Choroid plexus epithelial cell (primary cell): ENCODE data around the gene FARP1.

Experiments
- DNase-seq: peaks from one replicate; pipeline ENCODE4 v3.0.0-alpha.2; 2010; ENCODE audit warnings: low read depth
- H3K4me3 ChIP-seq: 2 replicates; pipeline ENCODE4 v1.5.1; 2011; ENCODE audit warnings: low read depth, mild to moderate bottlenecking, control low read depth, low read length, moderate library complexity
- CTCF ChIP-seq: conservative IDR thresholded peaks from 2 replicates; pipeline ENCODE4 v1.5.1; 2011; ENCODE audit warnings: low read depth, mild to moderate bottlenecking, control low read depth, inconsistent platforms, low read length, moderate library complexity

Gene FARP1

GRCh38 chr13:98351636-98352035 lies 208.7 kb downstream of the FARP1 start:
- H3K4me3 ChIP-seq = no peak overlapping the region
- TF ChIP-seq CTCF = no peak
- no peak for DNase-seq

GRCh38 chr13:98352226-98352625 lies 209.3 kb downstream of the FARP1 start:
- no peak for DNase-seq
- no peak for TF ChIP-seq CTCF
- no peak overlapping the region for H3K4me3 ChIP-seq

GRCh38 chr13:98353750-98354149 lies 210.9 kb downstream of the FARP1 start:
- DNase-seq = no peak
- TF ChIP-seq CTCF = no peak
- H3K4me3 ChIP-seq = no peak overlapping the region

GRCh38 chr13:98358937-98359336 lies 216.0 kb downstream of the FARP1 start:
- no peak overlapping the region for H3K4me3 ChIP-seq
- TF ChIP-seq CTCF = no peak
- no peak for DNase-seq

- no peak overlapping the region for H3K4me3 ChIP-seq
- no peak for TF ChIP-seq CTCF
- DNase-seq = no peak
Observed at GRCh38 chr13:98360545-98360944, 217.7 kb downstream of the FARP1 start.

GRCh38 chr13:98363326-98363725 lies 220.4 kb downstream of the FARP1 start:
- DNase-seq = no peak
- TF ChIP-seq CTCF = no peak
- H3K4me3 ChIP-seq = no peak overlapping the region

GRCh38 chr13:98364179-98364578 lies 221.3 kb downstream of the FARP1 start:
- no peak for DNase-seq
- H3K4me3 ChIP-seq = no peak overlapping the region
- TF ChIP-seq CTCF = no peak
